Measurements from ENCODE around the gene AAGAB.

Gene AAGAB

GRCh38 chr15:67212684-67213367 lies 41.6 kb downstream of the AAGAB start:
- H3K4me3 ChIP-seq (replicated peaks; ENCODE audit: low read depth, low read length), result no peak overlapping the region
- H3K36me3 ChIP-seq (ENCODE audit: control insufficient read depth, insufficient read depth, low read length), result no peaks in the 10 kb centered on the region; the same call in 1 of the 2 replicates
- no peak for DNase-seq (ENCODE audit: extremely low read depth, insufficient read length)
- no peak for TF ChIP-seq CTCF (IDR thresholded peaks at IDR 0.05; ENCODE audit: insufficient read depth, low read length, poor library complexity, severe bottlenecking)
- H3K27me3 ChIP-seq (replicated peaks; ENCODE audit: control insufficient read depth, insufficient read depth, low read length), result no peaks in the 10 kb centered on the region

DNA sequence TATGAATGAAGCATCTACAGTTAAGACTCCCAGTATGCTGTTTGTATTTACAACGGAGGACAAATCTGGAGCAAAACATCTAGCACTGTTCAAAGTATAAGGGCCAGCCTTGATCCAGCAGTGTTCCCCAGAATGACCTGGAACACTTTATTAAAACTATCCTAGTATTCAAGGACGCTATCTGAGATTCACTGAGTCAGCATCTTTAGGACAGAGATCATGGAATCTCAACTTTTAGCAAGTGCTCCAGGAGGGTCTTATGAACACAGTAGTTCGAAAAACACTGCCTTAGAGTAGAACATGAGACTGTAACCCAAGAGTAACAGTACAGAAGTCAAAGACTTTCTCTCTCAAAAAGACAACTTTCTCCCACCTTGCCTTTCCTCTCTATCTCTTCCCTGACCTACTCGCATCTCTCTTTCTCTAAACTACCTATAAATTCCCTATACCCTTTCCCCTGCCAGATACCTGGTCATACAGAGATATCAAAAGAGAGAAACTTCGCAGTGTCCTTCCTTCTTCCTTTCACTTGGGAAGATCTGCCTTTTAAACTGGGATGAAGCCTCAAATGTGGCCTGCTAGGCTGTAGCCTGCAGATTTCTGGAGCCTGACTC lies 43.8 kb downstream of the AAGAB start:
- no peak overlapping the region for H3K4me3 ChIP-seq (replicated peaks; ENCODE audit: low read depth, low read length)
- H3K36me3 ChIP-seq (ENCODE audit: control insufficient read depth, insufficient read depth, low read length), result no peaks in the 10 kb centered on the region; the same call in 1 of the 2 replicates
- no peaks in the 10 kb centered on the region for H3K27me3 ChIP-seq (replicated peaks; ENCODE audit: control insufficient read depth, insufficient read depth, low read length)
- DNase-seq (ENCODE audit: extremely low read depth, insufficient read length), result no peak
- no peak for TF ChIP-seq CTCF (IDR thresholded peaks at IDR 0.05; ENCODE audit: insufficient read depth, low read length, poor library complexity, severe bottlenecking)

DNA sequence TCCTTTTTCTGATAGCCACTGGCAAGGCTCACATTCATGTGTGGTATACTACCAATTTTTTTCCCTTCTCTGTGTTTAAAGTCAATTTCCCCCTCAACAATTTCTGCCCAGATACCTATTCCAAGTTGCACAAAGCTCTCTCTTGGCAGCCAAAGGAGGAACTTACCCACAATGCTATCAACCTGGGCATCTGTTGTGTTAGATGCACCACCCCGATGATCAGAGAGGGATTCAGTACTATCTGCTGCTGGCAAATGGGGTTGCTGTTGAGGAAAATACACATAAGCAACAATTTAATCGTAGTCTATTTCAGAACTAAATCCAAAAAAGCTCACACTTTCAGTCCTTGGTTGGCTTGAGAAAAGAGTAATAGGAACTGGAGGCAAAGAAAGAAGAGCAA lies 46.1 kb downstream of the AAGAB start:
- Histone ChIP-seq H3K27me3 (replicated peaks; ENCODE audit: control insufficient read depth, insufficient read depth, low read length) (no peaks in the 10 kb centered on the region), H3K36me3 (ENCODE audit: control insufficient read depth, insufficient read depth, low read length) (no peaks in the 10 kb centered on the region; the same call in 1 of the 2 replicates), H3K4me3 (replicated peaks; ENCODE audit: low read depth, low read length) (no peak overlapping the region)
- no peak for TF ChIP-seq CTCF (IDR thresholded peaks at IDR 0.05; ENCODE audit: insufficient read depth, low read length, poor library complexity, severe bottlenecking)
- DNase-seq (ENCODE audit: extremely low read depth, insufficient read length), result no peak

DNA sequence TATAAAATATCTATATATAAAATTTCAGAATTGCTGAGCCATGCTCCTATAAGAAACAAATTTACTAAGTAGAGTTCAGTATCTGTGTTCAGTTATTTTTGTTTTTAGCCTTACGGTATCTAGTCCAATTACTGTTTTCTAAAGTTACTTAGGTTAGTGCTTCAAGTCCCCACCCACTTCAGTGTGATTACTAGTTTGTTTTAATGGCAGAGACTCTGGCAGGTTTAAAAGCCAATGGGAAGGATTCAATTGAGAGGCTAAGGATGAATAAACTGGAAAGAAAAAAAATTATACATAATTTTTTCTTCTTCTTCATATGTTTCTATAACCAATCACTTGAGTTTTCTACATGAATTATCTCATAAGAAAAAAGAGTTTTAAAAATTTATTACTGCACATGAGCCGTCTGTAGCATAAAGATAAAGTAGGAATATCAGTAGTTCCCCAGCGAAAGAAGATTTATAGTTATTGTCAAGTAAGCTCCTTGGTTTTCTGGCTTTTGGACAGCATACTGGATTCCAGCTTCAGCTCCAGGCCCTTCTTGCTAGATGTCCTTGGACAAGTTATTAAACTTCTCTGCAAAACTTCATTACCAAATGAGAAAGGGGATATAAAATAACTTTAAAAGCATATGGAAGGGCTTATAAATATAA lies 46.8 kb downstream of the AAGAB start:
- no peak for TF ChIP-seq CTCF (IDR thresholded peaks at IDR 0.05; ENCODE audit: insufficient read depth, low read length, poor library complexity, severe bottlenecking)
- no peak for DNase-seq (ENCODE audit: extremely low read depth, insufficient read length)
- H3K4me3 ChIP-seq (replicated peaks; ENCODE audit: low read depth, low read length), result no peak overlapping the region
- H3K36me3 ChIP-seq (ENCODE audit: control insufficient read depth, insufficient read depth, low read length), result no peaks in the 10 kb centered on the region; the same call in 1 of the 2 replicates
- H3K27me3 ChIP-seq (replicated peaks; ENCODE audit: control insufficient read depth, insufficient read depth, low read length), result no peaks in the 10 kb centered on the region

- Histone ChIP-seq H3K4me3 (replicated peaks; ENCODE audit: low read depth, low read length) (no peak overlapping the region), H3K36me3 (ENCODE audit: control insufficient read depth, insufficient read depth, low read length) (peaks cover 7% of the 10 kb centered on the region), H3K27me3 (replicated peaks; ENCODE audit: control insufficient read depth, insufficient read depth, low read length) (no peaks in the 10 kb centered on the region)
- no peak for TF ChIP-seq CTCF (IDR thresholded peaks at IDR 0.05; ENCODE audit: insufficient read depth, low read length, poor library complexity, severe bottlenecking)
- DNase-seq (ENCODE audit: extremely low read depth, insufficient read length), result no peak
These were observed 51.5 kb downstream of the AAGAB start for GRCh38 chr15:67202991-67203390.
